Immature natural killer cell (primary cell): ENCODE results near the gene USP32. TPM values are rescaled to one million over a fixed set of nuclear protein-coding genes. Genes with fewer than 3 reads are reported as not detected.
"Not testable (repeated sequence)": the region's sequence is repeated elsewhere in the genome, so short reads cannot be mapped to it uniquely, and the experiment has no call there.

ENCODE experiments used
- DNase-seq, 3 donors: peaks; one replicate each; pipeline ENCODE4 v3.0.0; 2022; ENCODE audit warnings: mixed read lengths in 1 of 3
- H3K27ac Mint-ChIP-seq, 6 donors: one replicate each; pipeline ENCODE4 v1.8.0; 2020; ENCODE audit warnings: mixed read lengths in 6 of 6, mild to moderate bottlenecking in 5 of 6, inconsistent platforms in 4 of 6, moderate library complexity in 3 of 6
- H3K27me3 Mint-ChIP-seq, 3 donors: one replicate each; pipeline ENCODE4 v1.8.0; 2020 to 2021; ENCODE audit warnings: low read depth in 3 of 3, mild to moderate bottlenecking in 3 of 3, mixed read lengths in 3 of 3, moderate library complexity in 3 of 3, inconsistent platforms in 1 of 3
- H3K36me3 Mint-ChIP-seq, 3 donors: one replicate each; pipeline ENCODE4 v1.8.0; 2020; ENCODE audit warnings: mixed read lengths in 3 of 3, inconsistent platforms in 2 of 3, mild to moderate bottlenecking in 2 of 3
- H3K4me1 Mint-ChIP-seq, 2 donors: one replicate each; pipeline ENCODE4 v1.8.0; 2020; ENCODE audit warnings: inconsistent platforms in 2 of 2, mild to moderate bottlenecking in 2 of 2, mixed read lengths in 2 of 2, moderate library complexity in 1 of 2
- H3K4me3 Mint-ChIP-seq, 5 donors: one replicate each; pipeline ENCODE4 v1.8.0; 2020; ENCODE audit warnings: mild to moderate bottlenecking in 5 of 5, mixed read lengths in 5 of 5, inconsistent platforms in 3 of 5, moderate library complexity in 3 of 5
- H3K9me3 Mint-ChIP-seq, 6 donors: one replicate each; pipeline ENCODE4 v1.8.0; 2020; ENCODE audit warnings: mild to moderate bottlenecking in 6 of 6, mixed read lengths in 6 of 6, inconsistent platforms in 4 of 6, moderate library complexity in 3 of 6
- polyA plus RNA-seq, 3 donors: library from polyadenylated mRNA; unstranded; fragments of 300-500 nt; fragmentation: Illumina TruSeq; gene quantifications; one replicate each; pipeline ENCODE4 v1.2.3, GENCODE V29; 2021

USP32 gene
- polyA plus RNA-seq, 3 donors from 2014 or later = 4.5 to 8.1 (median 5.5) TPM

DNA sequence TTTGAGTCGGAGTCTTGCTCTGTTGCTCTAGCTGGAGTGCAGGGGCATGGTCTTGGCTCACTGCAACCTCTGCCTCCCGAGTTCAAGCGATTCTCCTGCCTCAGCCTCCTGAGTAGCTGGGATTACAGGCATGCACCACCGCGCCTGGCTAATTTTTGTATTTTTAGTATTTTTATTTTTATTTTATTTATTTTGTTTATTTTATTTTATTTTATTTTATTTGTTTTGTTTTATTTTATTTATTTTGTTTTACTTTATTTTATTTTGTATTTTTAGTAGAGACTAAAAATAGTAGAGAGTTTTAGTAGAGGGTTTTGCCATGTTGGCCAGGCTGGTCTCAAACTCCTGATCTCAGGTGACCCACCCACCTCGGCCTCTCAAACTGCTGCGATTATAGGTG, 27.9 kb upstream of the USP32 start:
- H3K27me3 Mint-ChIP-seq, H3K4me3 Mint-ChIP-seq, H3K9me3 Mint-ChIP-seq, H3K4me1 Mint-ChIP-seq, H3K36me3 Mint-ChIP-seq, DNase-seq, H3K27ac Mint-ChIP-seq: not testable (repeated sequence)

- H3K27me3 Mint-ChIP-seq, H3K9me3 Mint-ChIP-seq, DNase-seq, H3K36me3 Mint-ChIP-seq, H3K4me1 Mint-ChIP-seq: not testable (repeated sequence)
- Mint-ChIP-seq H3K4me3 (peak overlapping the region in 1 of 5 donors; percentile 16), H3K27ac (peak overlapping the region in 2 of 6 donors; percentile 13 to 54)
Observed at GRCh38 chr17:60419003-60419402, 27.1 kb upstream of the USP32 start.

GRCh38 chr17:60416368-60416925, 24.5 kb upstream of the USP32 start:
- no peak for DNase-seq
- Mint-ChIP-seq H3K4me3 (no peak overlapping the region), H3K27me3 (peaks cover 0 to 8% (median 3%) of the 10 kb centered on the region in 3 donors), H3K36me3 (no peaks in the 10 kb centered on the region), H3K4me1 (peaks cover 4 to 8% of the 10 kb centered on the region in 2 donors), H3K9me3 (no peaks in the 10 kb centered on the region), H3K27ac (no peak overlapping the region)

- DNase-seq = no peak
- Mint-ChIP-seq H3K36me3 (peaks cover 0 to under 1% (median 0%) of the 10 kb centered on the region in 3 donors), H3K27ac (no peak overlapping the region), H3K4me3 (no peak overlapping the region), H3K9me3 (no peaks in the 10 kb centered on the region), H3K27me3 (peaks cover 2 to 8% (median 3%) of the 10 kb centered on the region in 3 donors), H3K4me1 (no peaks in the 10 kb centered on the region)
Observed at GRCh38 chr17:60415146-60415545, 23.2 kb upstream of the USP32 start.

DNA sequence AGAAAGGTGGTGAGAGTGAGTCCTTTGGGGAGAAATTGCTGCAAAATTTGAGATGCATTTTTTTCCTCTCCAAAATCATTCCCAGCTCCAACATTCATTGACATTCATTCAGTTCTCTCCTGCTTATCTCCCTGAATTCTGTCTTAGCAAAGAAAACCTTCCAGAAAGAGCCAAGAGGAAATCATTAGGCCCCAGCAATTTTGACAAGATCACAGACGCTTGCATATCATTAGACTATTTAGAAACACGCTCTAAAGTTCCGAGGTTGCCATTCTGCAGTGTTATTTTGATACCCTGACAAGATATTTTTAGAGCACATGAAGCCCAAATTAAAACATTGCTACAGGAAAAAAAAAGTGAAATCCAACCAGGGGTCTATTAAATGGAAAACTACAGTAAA, 20.8 kb upstream of the USP32 start:
- peaks cover 0 to 3% (median 0%) of the 10 kb centered on the region in 3 donors for H3K36me3 Mint-ChIP-seq

GRCh38 chr17:60410001-60410400, 18.1 kb upstream of the USP32 start:
- no peaks in the 10 kb centered on the region for H3K9me3 Mint-ChIP-seq
- no peak overlapping the region for H3K4me3 Mint-ChIP-seq
- H3K27ac Mint-ChIP-seq = no peak overlapping the region
- peaks cover 0 to 3% (median 0%) of the 10 kb centered on the region in 3 donors for H3K36me3 Mint-ChIP-seq
- DNase-seq = no peak
- peaks cover 3 to 4% (median 3%) of the 10 kb centered on the region in 3 donors for H3K27me3 Mint-ChIP-seq
- H3K4me1 Mint-ChIP-seq = no peaks in the 10 kb centered on the region

More for the DNA sequence above, 20.8 kb upstream of the USP32 start:
- Mint-ChIP-seq H3K27me3 (peaks cover 2 to 8% (median 3%) of the 10 kb centered on the region in 3 donors), H3K4me1 (no peaks in the 10 kb centered on the region), H3K4me3 (no peak overlapping the region), H3K9me3 (no peaks in the 10 kb centered on the region), H3K27ac (peak overlapping the region in 1 of 6 donors; percentile 31)
- no peak for DNase-seq

GRCh38 chr17:60406887-60407286, 15.0 kb upstream of the USP32 start:
- H3K36me3 Mint-ChIP-seq = peaks cover 0 to 3% (median 0%) of the 10 kb centered on the region in 3 donors
- H3K27ac Mint-ChIP-seq = no peak overlapping the region
- H3K4me1 Mint-ChIP-seq = no peaks in the 10 kb centered on the region
- H3K27me3 Mint-ChIP-seq = peaks cover 0 to 5% (median 4%) of the 10 kb centered on the region in 3 donors
- no peak for DNase-seq
- no peaks in the 10 kb centered on the region for H3K9me3 Mint-ChIP-seq
- H3K4me3 Mint-ChIP-seq = no peak overlapping the region

DNA sequence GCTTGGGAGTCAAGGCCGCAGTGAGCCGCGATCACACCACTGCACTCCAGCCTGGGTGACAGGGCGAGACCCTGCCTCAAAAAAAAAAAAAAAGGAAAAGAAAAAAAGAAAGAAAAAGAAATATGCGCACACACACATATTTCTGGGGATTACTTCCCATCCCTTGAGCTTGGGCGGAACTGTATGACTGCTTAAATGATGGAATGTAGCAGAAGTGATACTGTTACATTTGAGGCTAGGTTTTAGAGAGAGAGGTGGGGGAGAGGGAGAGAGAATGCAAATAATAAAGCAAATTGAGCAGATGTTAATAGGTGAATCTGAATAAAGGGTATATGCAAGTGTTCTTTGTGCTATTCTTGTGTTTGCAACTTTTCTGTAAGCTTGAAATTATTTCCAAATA, 12.0 kb upstream of the USP32 start:
- Mint-ChIP-seq H3K4me1 (no peaks in the 10 kb centered on the region), H3K27me3 (peaks cover 0 to 5% (median 2%) of the 10 kb centered on the region in 3 donors), H3K4me3 (no peak overlapping the region), H3K36me3 (no peaks in the 10 kb centered on the region), H3K9me3 (no peaks in the 10 kb centered on the region), H3K27ac (no peak overlapping the region)
- DNase-seq = no peak

DNA sequence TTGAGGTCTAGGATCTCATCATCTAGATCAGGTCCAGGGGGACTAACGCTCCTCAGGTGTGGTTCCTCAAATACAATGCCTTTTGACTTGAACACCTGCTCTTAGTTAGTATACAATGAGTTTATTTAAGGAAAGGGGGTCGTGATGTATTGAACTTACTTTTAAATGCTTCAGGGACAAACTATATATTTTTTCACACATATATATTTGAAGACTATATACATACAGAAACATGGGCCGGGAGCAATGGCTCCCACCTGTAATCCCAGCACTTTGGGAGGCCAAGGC, 11.5 kb upstream of the USP32 start:
- Mint-ChIP-seq H3K4me1 (peaks cover under 1 to 1% of the 10 kb centered on the region in 2 donors), H3K27me3 (peaks cover 0 to 5% (median 2%) of the 10 kb centered on the region in 3 donors), H3K4me3 (no peak overlapping the region), H3K9me3 (no peaks in the 10 kb centered on the region), H3K36me3 (no peaks in the 10 kb centered on the region), H3K27ac (no peak overlapping the region)
- no peak for DNase-seq

- Mint-ChIP-seq H3K4me3 (no peak overlapping the region), H3K27ac (no peak overlapping the region), H3K36me3 (no peaks in the 10 kb centered on the region), H3K9me3 (no peaks in the 10 kb centered on the region), H3K4me1 (peaks cover 7 to 8% of the 10 kb centered on the region in 2 donors), H3K27me3 (peaks cover 0 to 5% (median 2%) of the 10 kb centered on the region in 3 donors)
- no peak for DNase-seq
Observed at GRCh38 chr17:60401819-60402218, 9.9 kb upstream of the USP32 start.

- Mint-ChIP-seq H3K27me3 (no peaks in the 10 kb centered on the region), H3K36me3 (no peaks in the 10 kb centered on the region), H3K4me1 (peaks cover 7 to 8% of the 10 kb centered on the region in 2 donors), H3K9me3 (no peaks in the 10 kb centered on the region), H3K4me3 (peak overlapping the region in 2 of 5 donors; percentile 3 to 13), H3K27ac (peak overlapping the region; percentile 9 to 83 (median 70))
- peak; percentile 8 to 38 (median 17) for DNase-seq
Observed at GRCh38 chr17:60398227-60398959, 6.5 kb upstream of the USP32 start.

DNA sequence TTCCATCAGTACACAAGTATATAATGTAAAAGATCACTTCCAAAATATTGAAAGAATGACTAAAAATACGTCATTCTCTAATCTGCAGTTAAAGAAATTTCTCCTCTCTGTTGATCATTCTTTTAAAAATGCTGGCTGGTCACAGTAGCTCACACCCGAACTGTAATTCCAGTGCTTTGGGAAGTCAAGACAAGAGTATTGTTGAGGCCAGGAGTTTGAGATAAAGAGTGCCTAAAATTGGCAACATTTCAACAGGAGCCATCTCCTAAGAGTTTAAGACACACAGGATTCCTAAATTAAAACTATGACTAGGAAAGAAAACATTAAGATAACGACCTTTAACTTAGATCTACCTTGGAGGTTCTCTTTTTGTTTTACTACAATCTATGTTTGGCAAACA, 4.5 kb upstream of the USP32 start:
- DNase-seq = no peak
- peaks cover 5 to 10% (median 9%) of the 10 kb centered on the region in 3 donors for H3K27me3 Mint-ChIP-seq
- no peaks in the 10 kb centered on the region for H3K36me3 Mint-ChIP-seq
- H3K9me3 Mint-ChIP-seq = no peaks in the 10 kb centered on the region
- peaks cover 17 to 19% of the 10 kb centered on the region in 2 donors for H3K4me1 Mint-ChIP-seq
- no peak overlapping the region for H3K27ac Mint-ChIP-seq
- H3K4me3 Mint-ChIP-seq = no peak overlapping the region

DNA sequence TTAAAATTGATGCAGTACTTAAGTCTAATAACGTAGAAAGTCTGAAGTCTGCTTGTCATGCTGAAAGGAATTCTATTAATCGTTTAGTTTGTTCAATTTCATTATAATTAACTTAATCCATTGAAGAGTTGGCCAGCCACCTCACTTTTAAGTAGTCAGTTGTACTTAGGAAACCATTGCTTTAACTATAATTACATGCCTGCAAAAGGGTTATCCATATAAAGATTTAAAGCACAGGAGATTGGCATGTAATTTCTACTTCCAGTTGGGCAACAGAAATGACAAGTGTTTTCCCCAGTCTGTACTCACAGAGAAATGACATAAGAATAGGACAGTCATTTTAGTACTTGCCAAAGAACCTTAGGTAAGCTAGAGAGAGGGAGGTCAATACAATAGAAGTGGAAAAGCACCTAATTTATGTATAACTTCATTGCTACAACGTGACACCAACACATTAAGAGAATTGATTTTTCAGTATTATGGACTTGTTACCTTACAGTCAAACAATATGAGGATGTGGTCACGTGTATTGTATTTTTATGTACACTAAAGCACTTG, 3.7 kb upstream of the USP32 start:
- H3K4me3 Mint-ChIP-seq = no peak overlapping the region
- H3K27ac Mint-ChIP-seq = peak overlapping the region in 1 of 6 donors; percentile 71
- H3K36me3 Mint-ChIP-seq = no peaks in the 10 kb centered on the region
- H3K9me3 Mint-ChIP-seq = no peaks in the 10 kb centered on the region
- peaks cover 25 to 27% of the 10 kb centered on the region in 2 donors for H3K4me1 Mint-ChIP-seq
- peaks cover 8 to 13% (median 13%) of the 10 kb centered on the region in 3 donors for H3K27me3 Mint-ChIP-seq
- no peak for DNase-seq
